Endothelial cell of umbilical vein (primary cell): Measurements from ENCODE around the gene IGFBP4. TPM values are rescaled to one million over a fixed set of nuclear protein-coding genes. Genes with fewer than 3 reads are reported as not detected.

Experiments used
- BruUV-seq: library from RNA; stranded (reverse); fragments of 400-500 nt; replicated peaks from 2 replicates; lab custom pipeline; 2021; lab: Mats Ljungman, UMichigan
- CTCF ChIA-PET: fragments of 300-600, 350-600 bp; sonication (Branson Sonifier 250); formaldehyde crosslinking; loops from one replicate; lab custom pipeline; 2021; ENCODE audit warnings: antibody characterized with exemption, inconsistent platforms; lab: Charles Lee
- POLR2A ChIA-PET: fragments of 300-600, 350-600 bp; sonication (Branson Sonifier 250); formaldehyde crosslinking; loops from one replicate; lab custom pipeline; 2021; ENCODE audit warnings: antibody characterized with exemption, inconsistent platforms; lab: Charles Lee
- DNase-seq: peaks from one replicate; pipeline ENCODE4 v3.0.0-alpha.2; 2011; ENCODE audit warnings: low read depth, low spot score
- FAIRE-seq: peaks from 2 replicates; lab custom pipeline; 2011; peaks lifted over from hg19 to GRCh38; lab: Jason Lieb, UNC
- H2AFZ ChIP-seq: 2 replicates; pipeline ENCODE4 v1.6.0; 2012; ENCODE audit warnings: low read depth, low read length, control low read depth, inconsistent platforms
- H3K27ac ChIP-seq: 2 replicates; pipeline ENCODE4 v1.5.1; 2011; ENCODE audit warnings: low read depth, mild to moderate bottlenecking, control low read depth, low read length, moderate library complexity; ENCODE audit not compliant: insufficient read depth
- H3K27me3 ChIP-seq, 2 experiments: 2 replicates each; pipeline versions ENCODE4 v1.6.0 to v1.6.1; 2011; ENCODE audit warnings: low read length in 2 of 2, mixed read lengths in 1 of 2; ENCODE audit not compliant: control insufficient read depth in 2 of 2, insufficient read depth in 2 of 2
- H3K36me3 ChIP-seq, 2 experiments: 2 replicates in 1 of 2; 3 replicates in 1 of 2; pipeline ENCODE4 v1.5.1; 2011; ENCODE audit warnings: low read length in 2 of 2, mild to moderate bottlenecking in 1 of 2, moderate library complexity in 1 of 2; ENCODE audit not compliant: control insufficient read depth in 2 of 2, insufficient read depth in 2 of 2; ENCODE audit errors: extremely low read depth in 1 of 2
- H3K4me1 ChIP-seq: 3 replicates; pipeline ENCODE4 v1.5.1; 2011; ENCODE audit warnings: mild to moderate bottlenecking, low read length; ENCODE audit not compliant: control insufficient read depth, insufficient read depth; ENCODE audit errors: extremely low read depth
- H3K4me2 ChIP-seq: 2 replicates; pipeline ENCODE4 v1.6.1; 2011; ENCODE audit warnings: low read length, control low read depth, mixed read lengths; ENCODE audit not compliant: insufficient read depth
- H3K4me3 ChIP-seq, 3 experiments: fragments of 200-600 bp in 1 of 3; sonication (generic), shearing (Covaris generic) in 1 of 3; replicated peaks in 1 of 3; 2 replicates each; pipeline ENCODE4 v1.5.1; 2011 to 2016; ENCODE audit warnings: control low read depth in 3 of 3, low read length in 3 of 3, mild to moderate bottlenecking in 2 of 3, inconsistent platforms in 1 of 3, low read depth in 1 of 3, moderate library complexity in 1 of 3; ENCODE audit not compliant: insufficient read depth in 1 of 3
- H3K79me2 ChIP-seq: 2 replicates; pipeline ENCODE4 v1.6.0; 2012; ENCODE audit warnings: low read length, inconsistent platforms; ENCODE audit not compliant: control insufficient read depth, insufficient read depth
- H3K9ac ChIP-seq: replicated peaks from 2 replicates; pipeline ENCODE3; 2011; ENCODE audit warnings: low read length, control low read depth; ENCODE audit not compliant: insufficient read depth; ENCODE audit errors: extremely low read depth
- H3K9me1 ChIP-seq: replicated peaks from 3 replicates; pipeline ENCODE4 v1.6.0; 2011; ENCODE audit warnings: mild to moderate bottlenecking, low read length; ENCODE audit not compliant: control insufficient read depth, insufficient read depth; ENCODE audit errors: extremely low read depth
- H3K9me3 ChIP-seq: replicated peaks from 2 replicates; pipeline ENCODE4 v1.5.1; 2012; ENCODE audit warnings: low read length, inconsistent platforms; ENCODE audit not compliant: control insufficient read depth, insufficient read depth
- H4K20me1 ChIP-seq: replicated peaks from 2 replicates; pipeline ENCODE3; 2011; ENCODE audit warnings: mild to moderate bottlenecking, low read length; ENCODE audit not compliant: control insufficient read depth, insufficient read depth; ENCODE audit errors: extremely low read depth
- EZH2 ChIP-seq: IDR thresholded peaks from 2 replicates; pipeline ENCODE4 v1.6.1; 2012; ENCODE audit warnings: borderline replicate concordance, low read depth, mild to moderate bottlenecking, moderate library complexity, low read length, inconsistent platforms; ENCODE audit not compliant: severe bottlenecking
- FOS ChIP-seq: IDR thresholded peaks from 2 replicates; pipeline ENCODE4 v1.6.1; 2011; ENCODE audit warnings: mild to moderate bottlenecking, low read length, moderate library complexity, borderline replicate concordance; ENCODE audit not compliant: insufficient read depth
- GATA2 ChIP-seq: IDR thresholded peaks from 2 replicates; pipeline ENCODE4 v1.7.0; 2011; ENCODE audit warnings: low read depth, mild to moderate bottlenecking, moderate library complexity, mixed read lengths, low read length; ENCODE audit not compliant: insufficient read length, insufficient read depth
- JUN ChIP-seq: IDR thresholded peaks from 2 replicates; pipeline ENCODE4 v1.6.1; 2011; ENCODE audit warnings: borderline replicate concordance, low read depth; ENCODE audit not compliant: insufficient read length, insufficient read depth
- MAX ChIP-seq: IDR thresholded peaks from 2 replicates; pipeline ENCODE4 v1.6.1; 2011; ENCODE audit not compliant: insufficient read depth, insufficient read length
- MYC ChIP-seq: IDR thresholded peaks from one replicate; pipeline ENCODE4 v1.6.1; 2011; ENCODE audit warnings: mild to moderate bottlenecking, low read depth, low read length
- POLR2A ChIP-seq: IDR thresholded peaks from 2 replicates; pipeline ENCODE4 v1.6.1; 2012; ENCODE audit warnings: low read depth, mild to moderate bottlenecking, control low read depth, low read length
- POLR2AphosphoS5 ChIP-seq: IDR thresholded peaks from 2 replicates; pipeline ENCODE4 v1.6.1; 2012; ENCODE audit warnings: low read depth, mild to moderate bottlenecking, control low read depth, low read length, moderate library complexity; ENCODE audit not compliant: insufficient read depth
- dilution Hi-C: fragments of 300-500 bp; cut with MboI; formaldehyde crosslinking; loops from one replicate; pipeline ENCODE4 v1.15.0; 2019; ENCODE audit warnings: low sequenced_read_pairs; ENCODE audit not compliant: extremely low pct_ligation_motif_present
- intact Hi-C: fragments of 100-400 bp; cut with micrococcal nuclease; formaldehyde crosslinking; loops from one replicate; pipeline ENCODE4 v1.10.0; 2022
- polyA plus RNA-seq, 4 experiments: library from polyadenylated mRNA; depleted of rRNA in 3 of 4; stranded (reverse) in 3 of 4; unstranded in 1 of 4; fragments of >200 nt; gene quantifications; 2 replicates each; pipeline versions ENCODE4 v1.2.1 to v1.2.3, GENCODE V29; 2011 to 2012; ENCODE audit warnings: missing spikeins in 1 of 4
- total RNA-seq: library from RNA; stranded (reverse); gene quantifications from 2 replicates; pipeline ENCODE4 v1.2.3, GENCODE V29; 2021
- TF ChIP-seq, protein P1 (sequence below), 2 donors: IDR thresholded peaks; 1 replicate in 1 of 2; 2 replicates in 1 of 2; pipeline ENCODE4 v1.5.1; 2011; ENCODE audit warnings: low read length in 2 of 2, mild to moderate bottlenecking in 2 of 2, moderate library complexity in 2 of 2, control low read depth in 1 of 2, inconsistent platforms in 1 of 2, low read depth in 1 of 2; ENCODE audit not compliant: insufficient read depth in 1 of 2; ENCODE audit errors: extremely low read depth in 1 of 2

Gene IGFBP4
- total and polyA plus RNA-seq, 2 donors (not counting 3 experiments of a cell fraction or from before 2014, with no cell fraction given), result 377 to 618 TPM

DNA sequence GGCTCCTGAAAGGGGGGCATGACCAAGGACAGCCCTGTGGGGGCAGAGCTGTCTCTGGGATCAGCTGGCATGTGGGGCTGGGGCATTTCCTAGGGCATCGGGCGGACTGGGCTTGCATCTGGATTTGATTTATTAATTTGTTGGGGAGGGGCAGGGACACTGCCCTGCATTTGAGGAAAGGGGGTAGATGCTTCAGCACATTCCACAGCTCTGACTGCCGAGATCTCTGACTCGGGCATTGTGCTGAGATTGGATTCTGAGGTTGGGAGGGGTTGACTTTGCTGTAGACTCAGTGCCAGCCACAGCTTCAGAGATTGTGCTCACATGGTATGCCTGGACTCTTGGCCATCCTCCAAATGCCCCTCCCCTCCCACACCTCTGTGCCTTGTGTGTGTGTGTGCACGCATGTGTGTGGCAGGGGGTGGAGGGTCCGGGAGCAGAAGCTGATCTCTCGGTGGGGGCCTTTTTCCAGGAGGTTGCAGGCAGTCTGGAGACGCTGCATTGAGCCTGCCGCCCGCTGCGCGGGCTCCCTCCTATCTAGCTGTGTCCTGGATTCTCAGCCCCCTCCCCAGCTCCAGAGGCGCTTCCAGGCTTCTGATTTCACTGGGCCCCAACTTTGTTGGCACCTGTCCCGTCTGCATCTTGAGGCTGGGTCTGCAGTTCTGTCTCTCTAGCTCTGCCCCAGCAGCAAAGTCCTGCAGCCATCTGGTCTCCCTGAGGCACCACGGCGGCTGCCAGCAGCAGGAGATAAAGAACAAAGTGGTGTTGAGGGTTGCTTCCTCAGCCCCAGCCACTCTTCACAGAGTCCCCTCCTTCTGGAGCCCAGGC lies 14.9 kb downstream of the IGFBP4 start:
- FAIRE-seq (no peak), DNase-seq (no peak)
- Histone ChIP-seq H3K27ac (no peak overlapping the region), H3K9me1 (no peaks in the 10 kb centered on the region), H3K79me2 (no peaks in the 10 kb centered on the region), H3K27me3 (no peaks in the 10 kb centered on the region), H3K4me1 (no peaks in the 10 kb centered on the region), H4K20me1 (no peaks in the 10 kb centered on the region), H3K4me2 (no peak overlapping the region), H3K9me3 (no peaks in the 10 kb centered on the region), H3K36me3 (peaks cover 20 to 54% of the 10 kb centered on the region in 2 experiments), H2AFZ (no peak overlapping the region), H3K9ac (no peak overlapping the region), H3K4me3 (no peak overlapping the region)
- CTCF ChIA-PET, result interaction anchor here (1.6 to 4.5 kb wide), 2 partner anchors 18 to 102 kb away, joined by 3 to 31 read pairs; no protein-coding TSS in a partner anchor
- dilution Hi-C loops, result no loop called here
- POLR2A ChIA-PET, result no interaction called here
- intact Hi-C loops, result no loop called here
- BruUV-seq, result no TSS peak
- TF ChIP-seq POLR2AphosphoS5, result no peak
- no peak for TF ChIP-seq EZH2
- TF ChIP-seq MAX, result no peak
- TF ChIP-seq MYC, result no peak
- no peak for TF ChIP-seq GATA2
- TF ChIP-seq, protein P1, sequence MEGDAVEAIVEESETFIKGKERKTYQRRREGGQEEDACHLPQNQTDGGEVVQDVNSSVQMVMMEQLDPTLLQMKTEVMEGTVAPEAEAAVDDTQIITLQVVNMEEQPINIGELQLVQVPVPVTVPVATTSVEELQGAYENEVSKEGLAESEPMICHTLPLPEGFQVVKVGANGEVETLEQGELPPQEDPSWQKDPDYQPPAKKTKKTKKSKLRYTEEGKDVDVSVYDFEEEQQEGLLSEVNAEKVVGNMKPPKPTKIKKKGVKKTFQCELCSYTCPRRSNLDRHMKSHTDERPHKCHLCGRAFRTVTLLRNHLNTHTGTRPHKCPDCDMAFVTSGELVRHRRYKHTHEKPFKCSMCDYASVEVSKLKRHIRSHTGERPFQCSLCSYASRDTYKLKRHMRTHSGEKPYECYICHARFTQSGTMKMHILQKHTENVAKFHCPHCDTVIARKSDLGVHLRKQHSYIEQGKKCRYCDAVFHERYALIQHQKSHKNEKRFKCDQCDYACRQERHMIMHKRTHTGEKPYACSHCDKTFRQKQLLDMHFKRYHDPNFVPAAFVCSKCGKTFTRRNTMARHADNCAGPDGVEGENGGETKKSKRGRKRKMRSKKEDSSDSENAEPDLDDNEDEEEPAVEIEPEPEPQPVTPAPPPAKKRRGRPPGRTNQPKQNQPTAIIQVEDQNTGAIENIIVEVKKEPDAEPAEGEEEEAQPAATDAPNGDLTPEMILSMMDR (IDR thresholded peaks at IDR 0.05; ENCODE audit: extremely low read depth in 1 of 2, insufficient read depth in 1 of 2, low read depth in 1 of 2, low read length in 2 of 2), result no peak
- TF ChIP-seq POLR2A, result no peak
- no peak for TF ChIP-seq JUN
- TF ChIP-seq FOS, result no peak
